ENCODE measurements around the gene FUT8.
"Not testable (repeated sequence)": the region's sequence is repeated elsewhere in the genome, so short reads cannot be mapped to it uniquely, and the experiment has no call there.

FUT8 gene

GRCh38 chr14:65456247-65456646, 43.7 kb downstream of the FUT8 start:
- DNase-seq = no peak

GRCh38 chr14:65461730-65462129, 49.2 kb downstream of the FUT8 start:
- no peak for DNase-seq

- no peak for DNase-seq
Observed at GRCh38 chr14:65462411-65462810, 49.9 kb downstream of the FUT8 start.

- DNase-seq = no peak
Observed at GRCh38 chr14:65465584-65465983, 53.1 kb downstream of the FUT8 start.

- DNase-seq = not testable (repeated sequence)
Observed at GRCh38 chr14:65467926-65468325, 55.4 kb downstream of the FUT8 start.

- DNase-seq = no peak
Observed at GRCh38 chr14:65469903-65470302, 57.4 kb downstream of the FUT8 start.

GRCh38 chr14:65470404-65470880, 57.9 kb downstream of the FUT8 start:
- no peak for DNase-seq

- no peak for DNase-seq
Observed at GRCh38 chr14:65471038-65471878, 58.7 kb downstream of the FUT8 start.

GRCh38 chr14:65472189-65472588, 59.7 kb downstream of the FUT8 start:
- DNase-seq = no peak

GRCh38 chr14:65476273-65476941, 63.9 kb downstream of the FUT8 start:
- no peak for DNase-seq

GRCh38 chr14:65476942-65477318, 64.4 kb downstream of the FUT8 start:
- no peak for DNase-seq

GRCh38 chr14:65478017-65478416, 65.5 kb downstream of the FUT8 start:
- no peak for DNase-seq

GRCh38 chr14:65478596-65478995, 66.1 kb downstream of the FUT8 start:
- DNase-seq = no peak

GRCh38 chr14:65479386-65479785, 66.9 kb downstream of the FUT8 start:
- DNase-seq = no peak

GRCh38 chr14:65482757-65483438, 70.4 kb downstream of the FUT8 start:
- DNase-seq = no peak

- DNase-seq = no peak
Observed at GRCh38 chr14:65483647-65484046, 71.1 kb downstream of the FUT8 start.

- no peak for DNase-seq
Observed at GRCh38 chr14:65485516-65485915, 73.0 kb downstream of the FUT8 start.

- DNase-seq = no peak
Observed at GRCh38 chr14:65486863-65487262, 74.3 kb downstream of the FUT8 start.

GRCh38 chr14:65487783-65488494, 75.4 kb downstream of the FUT8 start:
- no peak for DNase-seq

GRCh38 chr14:65491274-65491673, 78.7 kb downstream of the FUT8 start:
- DNase-seq = no peak

- DNase-seq = no peak
Observed at GRCh38 chr14:65492266-65492665, 79.7 kb downstream of the FUT8 start.

GRCh38 chr14:65495196-65495595, 82.7 kb downstream of the FUT8 start:
- DNase-seq = no peak
